GM19023 (cell line): ENCODE results near the gene SLC7A6OS.

Experiments used
- ATAC-seq: cut with Tn5 transposase; IDR thresholded peaks from one replicate; pipeline ENCODE4 v1.9.1; 2021; ENCODE audit warnings: mild to moderate bottlenecking, moderate library complexity; ENCODE audit not compliant: unreplicated experiment

Gene SLC7A6OS

DNA sequence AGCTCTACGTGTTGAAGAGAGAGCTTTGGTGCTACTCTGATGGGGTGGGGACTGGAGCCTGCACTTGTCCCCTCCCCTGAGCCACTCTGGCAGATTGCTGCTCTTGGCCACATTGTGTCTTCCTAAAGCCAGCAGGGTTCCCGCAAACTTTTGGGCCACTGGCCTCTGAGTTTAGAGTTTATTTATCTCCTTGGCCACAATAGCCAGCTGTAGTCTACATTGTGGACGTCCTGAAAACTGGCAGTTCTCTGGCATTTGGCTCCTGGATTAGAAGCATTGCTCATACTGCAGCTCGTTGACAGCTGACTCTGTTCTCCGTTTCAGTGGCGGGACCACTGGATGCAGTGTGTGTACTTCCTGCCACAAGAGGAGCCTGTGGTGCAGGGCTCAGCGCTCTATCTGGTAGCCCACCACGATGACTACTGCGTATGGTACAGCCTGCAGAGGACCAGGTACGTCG lies 34.6 kb upstream of the SLC7A6OS start:
- no peak for ATAC-seq

DNA sequence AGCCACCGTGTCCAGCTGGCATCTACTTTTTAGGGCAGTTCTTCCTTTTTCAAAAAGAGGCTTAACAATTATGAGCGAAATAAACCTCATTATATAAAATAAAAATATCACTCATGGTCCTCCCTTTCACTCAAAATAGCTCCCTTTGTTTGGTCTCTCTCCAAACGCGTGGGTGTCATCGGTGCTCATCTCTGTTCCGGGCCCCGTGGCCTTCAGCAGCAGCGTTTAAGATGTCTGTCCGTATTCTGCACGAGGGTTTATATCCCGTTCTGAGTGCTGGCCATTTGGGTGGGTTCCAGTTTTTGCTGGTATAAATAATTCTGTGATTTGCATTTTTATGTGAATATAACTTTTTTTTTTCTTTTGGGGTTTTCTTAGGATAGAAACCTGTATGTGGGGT lies 33.5 kb upstream of the SLC7A6OS start:
- no peak for ATAC-seq

DNA sequence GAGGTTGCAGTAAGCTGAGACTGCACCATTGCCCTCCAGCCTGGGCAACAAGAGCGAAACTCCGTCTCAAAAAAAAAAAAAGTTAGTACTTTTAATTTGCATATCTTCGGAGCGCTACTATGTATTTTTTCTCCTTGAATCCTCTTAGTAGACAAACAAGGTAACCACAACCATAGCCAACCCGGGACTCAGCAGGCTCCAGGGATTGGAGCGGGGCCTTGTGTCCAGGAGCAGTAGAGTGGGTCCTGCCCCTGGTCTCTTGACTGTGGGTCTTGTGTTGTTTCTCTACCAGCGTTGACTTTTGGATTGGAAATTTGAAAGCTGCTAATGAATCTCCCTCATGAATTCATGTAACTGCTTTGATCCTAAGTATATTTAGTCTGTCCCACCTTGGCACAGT lies 32.4 kb upstream of the SLC7A6OS start:
- ATAC-seq: no peak

DNA sequence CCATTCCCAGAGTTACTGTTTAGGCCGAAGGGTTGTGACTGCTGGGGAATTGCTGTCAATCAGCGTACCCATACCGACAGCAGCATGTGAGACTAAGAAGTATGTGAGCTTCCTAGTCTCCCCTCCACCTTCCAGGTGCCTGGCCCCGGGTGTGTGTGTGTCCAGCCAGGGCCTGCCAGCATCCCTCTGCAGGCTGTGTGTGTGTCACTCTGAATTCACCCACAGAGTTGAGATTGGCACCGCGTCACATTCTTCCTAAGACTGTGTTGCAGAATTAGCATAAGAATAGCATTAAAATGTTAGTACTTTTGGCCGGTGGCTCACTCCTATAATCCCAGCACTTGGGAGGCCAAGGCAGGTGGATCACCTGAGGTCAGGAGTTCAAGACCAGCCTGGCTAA lies 31.9 kb upstream of the SLC7A6OS start:
- ATAC-seq: no peak

DNA sequence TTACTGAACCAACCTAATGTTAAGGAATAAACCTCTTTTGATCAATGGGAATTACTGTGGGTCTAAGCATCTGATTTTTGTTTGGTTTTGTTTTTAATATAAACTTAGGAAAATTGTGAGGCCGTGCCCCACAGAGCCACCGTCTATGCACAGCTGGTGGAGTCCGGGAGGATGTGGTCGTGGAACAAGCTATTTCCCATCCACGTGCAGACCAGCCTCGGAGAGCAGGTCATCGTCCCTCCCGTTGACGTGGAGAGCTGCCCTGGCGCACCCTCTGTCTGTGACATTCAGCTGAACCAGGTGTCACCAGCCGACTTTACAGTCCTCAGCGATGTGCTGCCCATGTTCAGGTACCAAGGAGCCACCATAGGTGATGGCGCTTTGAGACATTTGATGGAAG lies 28.5 kb upstream of the SLC7A6OS start:
- no peak for ATAC-seq

DNA sequence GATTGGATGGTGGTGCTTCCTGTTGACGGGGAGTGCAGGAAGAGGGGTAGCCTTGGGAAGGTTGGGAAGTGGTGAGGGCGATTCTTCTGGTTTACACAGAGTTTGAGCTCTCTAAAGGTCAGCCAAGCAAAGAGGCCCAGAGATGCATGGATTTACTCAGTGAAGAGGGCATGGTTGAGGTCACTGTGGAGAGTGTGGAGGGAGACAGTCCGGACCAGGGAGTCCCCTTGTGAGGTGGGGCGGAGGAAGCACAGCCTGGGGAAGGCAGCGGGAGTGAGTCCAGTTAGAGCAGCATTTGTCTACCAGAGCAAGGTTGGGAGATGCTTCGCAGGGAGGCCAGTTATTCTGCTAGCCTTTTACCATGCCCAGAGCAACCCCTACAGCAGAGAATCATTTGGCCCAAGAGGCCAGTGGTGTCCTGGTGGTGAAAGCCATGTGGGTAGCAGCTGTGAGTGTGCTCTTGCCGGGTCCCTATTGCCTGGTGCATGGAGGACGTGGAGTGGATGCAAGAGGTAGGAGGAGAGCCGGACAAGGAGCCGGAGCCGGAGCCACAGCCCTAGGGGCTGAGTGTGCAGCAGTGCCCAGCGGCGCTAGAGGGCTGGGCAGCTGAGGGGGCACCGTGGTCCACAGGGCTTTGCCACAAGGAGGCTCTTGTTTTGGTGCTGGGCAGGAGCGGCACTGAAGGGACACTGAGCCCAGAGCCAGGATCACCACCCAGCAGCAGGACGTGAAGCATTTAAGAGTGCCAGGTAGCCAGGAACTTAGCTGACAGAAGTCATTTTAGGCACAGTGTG lies 27.8 kb upstream of the SLC7A6OS start:
- ATAC-seq: no peak

DNA sequence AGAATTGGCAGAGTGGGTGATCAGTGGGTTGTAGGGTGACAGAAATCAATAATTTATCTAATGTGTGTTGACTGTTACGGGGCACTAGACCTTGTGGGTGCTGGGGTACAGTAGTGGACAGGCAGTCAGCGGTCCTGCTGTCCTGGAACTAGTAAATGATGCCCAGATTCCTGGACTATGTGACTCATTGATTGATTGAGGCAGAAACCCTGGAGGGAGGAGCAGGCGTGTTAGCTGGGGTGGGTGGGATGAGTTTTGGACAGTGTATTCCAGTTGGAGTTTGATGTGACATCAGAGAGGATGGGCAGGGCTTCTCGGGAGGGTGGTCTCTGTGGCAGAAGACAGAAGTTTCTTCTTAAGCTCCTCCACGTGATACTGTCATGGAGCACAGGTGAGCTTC lies 24.4 kb upstream of the SLC7A6OS start:
- ATAC-seq: no peak

DNA sequence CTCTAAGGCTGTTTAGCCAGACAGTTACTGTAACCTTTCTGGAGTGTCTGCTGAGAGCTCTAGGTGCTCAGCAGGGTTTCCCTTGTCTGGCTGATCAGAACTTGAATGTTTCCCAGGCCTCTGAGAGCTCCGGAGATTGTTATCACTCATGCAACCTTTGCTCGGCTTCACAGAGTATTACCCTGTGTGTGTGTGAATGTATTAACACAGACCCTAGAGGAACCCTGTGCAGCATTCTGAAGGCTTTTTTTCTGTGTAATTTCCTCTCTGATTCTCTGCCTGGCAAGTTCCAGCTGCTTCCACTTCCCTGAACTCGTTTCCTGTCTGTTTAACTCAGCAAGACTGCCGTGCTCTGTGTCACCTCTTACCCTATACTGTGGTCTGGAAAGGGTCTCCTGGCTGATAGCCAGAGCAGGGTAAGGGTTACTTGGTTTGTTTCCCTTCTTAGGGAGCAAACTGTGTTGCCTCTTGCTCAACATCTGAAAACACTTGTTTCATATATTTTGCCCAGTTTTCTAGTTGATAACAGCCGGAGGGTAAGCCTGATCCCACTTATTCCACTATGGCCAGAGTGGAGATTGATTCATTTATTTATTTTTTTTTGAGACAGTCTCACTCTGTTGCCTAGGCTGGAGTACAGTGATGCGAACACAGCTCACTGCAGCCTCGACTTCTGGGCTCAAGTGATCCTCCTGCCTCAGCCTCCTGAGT lies 21.8 kb upstream of the SLC7A6OS start:
- ATAC-seq: no peak

DNA sequence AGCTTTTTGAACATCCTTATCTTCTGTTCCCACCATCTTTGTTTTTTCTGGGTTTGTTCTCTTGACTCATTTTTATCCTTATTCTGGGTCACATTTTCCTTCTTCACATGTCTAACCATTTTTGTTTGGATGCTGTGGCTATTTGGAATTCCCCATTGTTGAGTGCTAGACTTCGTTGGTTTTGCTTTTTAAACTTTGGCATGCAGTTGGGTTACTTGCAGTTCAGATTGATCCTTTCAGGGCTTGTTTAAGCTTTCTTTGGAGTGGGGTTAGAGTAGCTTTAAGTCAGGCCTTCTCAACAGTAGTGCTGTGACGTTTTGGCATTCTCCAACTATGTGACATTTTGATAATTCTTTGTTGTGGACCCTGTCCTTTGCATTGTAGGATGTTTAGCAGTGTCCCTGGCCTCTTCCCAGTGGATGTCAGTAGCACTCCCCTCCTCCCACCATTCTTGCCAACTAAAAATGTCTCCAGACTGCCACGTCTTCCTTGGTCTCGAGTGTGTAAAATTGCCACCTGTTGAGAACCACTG lies 21.2 kb upstream of the SLC7A6OS start:
- ATAC-seq: no peak

DNA sequence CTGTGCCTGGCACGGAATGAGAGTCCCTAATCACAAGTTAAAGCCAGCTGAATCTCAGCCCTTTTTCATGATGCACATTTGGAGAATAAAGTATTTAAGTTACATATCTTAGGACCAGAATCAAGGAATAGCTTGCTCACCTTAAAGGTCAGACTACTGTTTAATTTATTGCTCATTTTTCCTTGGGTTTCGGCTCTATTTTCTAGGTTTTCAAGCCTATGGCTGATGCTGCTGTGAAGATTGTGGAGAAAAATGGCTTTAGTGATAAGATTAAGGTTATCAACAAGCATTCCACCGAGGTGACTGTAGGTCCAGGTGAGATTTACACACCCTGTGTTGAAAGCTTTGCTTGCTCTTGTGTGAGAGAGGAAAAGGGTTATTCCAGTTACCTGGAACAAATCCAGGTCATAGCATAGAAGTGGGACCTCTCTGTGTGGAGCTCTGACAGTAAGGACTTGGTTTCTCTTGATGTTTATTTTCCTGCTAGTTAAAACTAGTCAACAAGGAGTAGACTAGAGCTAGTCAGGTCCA lies 18.2 kb upstream of the SLC7A6OS start:
- no peak for ATAC-seq

DNA sequence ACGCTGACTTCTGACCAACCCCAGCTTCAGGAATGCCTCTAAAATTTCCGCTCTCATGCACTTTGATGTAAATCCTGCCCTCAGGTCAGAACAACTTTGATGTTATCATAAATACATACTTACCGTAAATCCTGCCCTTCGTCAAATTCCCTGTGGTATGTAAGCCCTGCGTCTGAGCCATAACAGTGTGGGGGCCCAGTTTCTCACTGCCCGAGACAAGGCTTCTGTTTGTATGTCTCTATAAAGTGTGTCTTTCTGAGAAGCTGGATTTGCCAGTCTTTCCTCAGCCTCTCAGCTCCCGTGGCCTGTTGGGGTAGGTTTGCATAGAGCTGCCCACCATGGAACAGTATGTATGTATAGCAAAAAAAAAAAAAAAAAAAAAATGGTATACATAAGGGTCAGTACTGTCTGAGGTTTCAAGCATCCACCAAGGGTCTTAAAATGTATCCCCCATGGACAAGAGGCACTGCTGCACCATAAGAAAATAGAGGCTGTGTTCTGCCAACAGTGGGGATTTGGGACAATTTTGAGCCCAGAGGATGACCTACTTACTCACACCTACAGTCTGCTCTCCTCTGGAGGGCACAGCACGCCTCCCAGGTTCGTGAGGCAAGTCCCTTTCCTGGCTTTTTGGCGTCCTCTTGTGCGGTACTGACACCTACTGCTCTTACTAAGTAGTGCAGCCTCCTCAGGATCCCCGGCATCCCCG lies 17.6 kb upstream of the SLC7A6OS start:
- peak; percentile 81 for ATAC-seq

DNA sequence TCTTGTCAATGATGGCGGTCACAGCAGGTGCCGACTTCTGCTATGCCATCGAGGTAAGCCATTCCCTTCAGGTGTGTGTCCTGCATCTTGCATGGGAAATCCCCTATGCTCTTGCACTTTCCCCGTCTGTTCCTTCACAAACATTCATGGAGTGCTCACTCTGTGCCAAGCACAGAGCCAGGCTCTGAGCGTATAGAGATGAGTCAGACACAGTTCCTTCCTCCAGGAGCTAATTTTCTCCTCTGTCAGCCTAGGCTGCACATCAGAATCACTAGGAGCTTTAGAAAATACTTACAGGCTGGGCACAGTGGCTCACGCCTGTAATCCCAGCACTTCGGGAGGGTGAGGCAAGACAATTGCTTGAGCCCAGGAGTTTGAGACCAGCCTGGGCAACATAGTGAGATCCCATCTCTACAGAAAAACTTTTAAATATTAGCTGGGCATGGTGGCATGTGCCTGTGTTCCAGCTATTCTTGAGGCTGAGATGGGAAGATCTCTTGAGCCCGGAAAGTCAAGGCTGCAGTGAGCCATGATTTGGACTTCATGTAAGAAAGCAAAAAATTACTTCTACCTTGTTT lies 14.1 kb upstream of the SLC7A6OS start:
- no peak for ATAC-seq

DNA sequence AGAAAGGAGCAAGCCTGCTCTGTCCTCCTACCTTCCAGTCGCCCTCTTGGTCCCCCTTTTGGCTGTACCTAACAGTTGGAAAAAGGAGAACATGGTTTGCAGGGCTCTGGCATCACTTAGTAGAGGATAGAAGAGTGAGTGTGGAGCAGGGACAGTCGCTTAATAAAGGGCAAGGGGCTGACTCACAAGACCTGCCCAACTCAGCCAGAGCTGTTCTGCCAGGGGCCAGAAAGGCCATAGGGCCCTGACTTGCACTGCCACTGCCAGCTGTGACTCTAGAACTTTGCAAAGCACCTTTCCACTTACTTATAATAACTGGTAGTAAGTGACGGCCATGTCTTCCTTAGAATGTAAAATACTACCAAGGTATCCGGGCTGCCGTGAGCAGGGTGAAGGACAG lies 13.6 kb upstream of the SLC7A6OS start:
- no peak for ATAC-seq

DNA sequence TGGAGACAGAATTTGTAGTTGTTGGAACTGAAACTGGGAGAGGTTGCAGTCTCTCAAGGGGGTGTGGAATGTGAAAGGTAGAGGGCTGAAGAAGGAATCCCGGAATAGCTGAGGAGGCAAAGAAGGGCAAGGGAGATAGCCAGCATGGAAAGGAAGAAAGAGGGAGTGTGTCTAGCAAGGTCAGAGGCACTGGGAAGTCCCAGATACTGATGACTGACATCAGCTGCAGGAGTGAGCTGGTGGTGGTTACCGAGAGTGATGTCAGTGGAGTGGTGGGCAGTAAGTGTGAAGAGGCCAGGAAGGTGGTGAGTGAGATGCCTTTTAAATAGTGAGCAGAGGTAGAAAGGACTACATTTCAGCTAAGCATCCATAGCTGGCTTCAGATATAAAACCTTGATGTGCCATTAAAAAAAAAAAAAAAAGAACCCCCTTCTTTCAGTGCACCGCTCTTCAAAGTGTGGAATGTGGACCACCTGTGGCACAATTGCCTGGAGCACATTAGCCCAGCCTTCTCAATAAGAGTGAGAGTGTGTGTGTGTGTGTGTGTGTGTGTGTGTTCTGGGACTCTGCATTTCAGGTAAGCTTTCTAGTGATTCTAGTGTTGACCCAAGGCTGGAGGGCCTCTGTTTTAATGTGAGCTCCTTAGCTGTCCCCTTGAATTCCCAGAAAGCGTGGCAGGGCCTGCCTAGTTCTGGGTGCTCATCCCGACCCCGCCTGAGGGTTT lies 8.6 kb upstream of the SLC7A6OS start:
- ATAC-seq: no peak

DNA sequence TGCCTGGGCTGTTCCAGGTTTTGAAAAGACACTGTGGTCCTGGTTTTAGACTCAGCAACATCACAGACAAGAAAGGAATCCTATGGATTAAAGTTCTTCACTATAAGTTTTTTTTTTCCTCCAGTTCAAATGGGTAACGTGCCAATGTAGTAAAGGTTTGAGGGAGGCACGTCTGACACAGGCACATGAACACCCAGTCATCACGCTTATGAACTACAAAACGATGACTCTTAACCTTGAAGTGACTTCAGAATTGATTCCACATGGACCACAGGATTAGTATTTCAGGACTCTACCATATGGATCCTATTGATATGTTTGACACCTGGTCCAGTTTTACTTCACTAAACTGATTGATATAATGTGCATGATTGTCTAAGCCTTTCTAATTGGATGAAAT lies 2.4 kb upstream of the SLC7A6OS start:
- ATAC-seq: no peak

DNA sequence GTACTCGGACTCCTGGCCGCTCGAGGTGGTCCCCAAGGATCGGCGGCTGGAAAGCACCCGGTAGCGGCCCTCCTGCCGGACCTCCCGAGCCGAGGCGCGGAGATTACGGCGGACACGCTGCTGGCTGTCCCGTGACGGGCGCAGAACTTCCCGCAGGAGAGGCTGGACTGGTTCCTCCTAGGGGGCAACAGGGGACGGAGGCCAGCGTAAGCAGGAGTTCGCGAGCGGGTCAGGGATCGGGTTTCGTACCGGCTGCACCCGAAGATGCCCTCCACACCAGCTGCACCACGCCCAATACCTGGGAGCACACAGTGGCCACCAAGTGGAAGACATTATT lies 341 bp downstream of the SLC7A6OS start:
- peak; percentile 31 for ATAC-seq

DNA sequence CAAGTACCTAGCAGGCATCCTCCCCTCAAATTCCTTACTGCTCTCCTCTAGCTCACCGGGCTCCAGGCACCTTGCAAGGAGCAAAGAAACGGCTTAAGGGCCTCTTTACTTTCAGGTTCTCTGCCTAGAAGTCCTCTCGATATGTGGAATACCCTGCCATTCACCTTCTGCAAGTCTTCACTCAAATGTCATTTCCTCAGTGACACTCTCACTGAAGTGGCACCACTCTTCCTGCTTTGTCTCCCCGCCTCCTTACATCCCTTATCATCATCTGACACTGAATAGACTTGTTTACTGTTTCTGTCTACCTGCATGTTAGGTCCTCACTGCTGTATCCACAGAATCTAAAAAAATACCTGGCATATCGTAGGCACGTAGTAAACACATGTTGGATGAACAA lies 947 bp downstream of the SLC7A6OS start:
- ATAC-seq: no peak

DNA sequence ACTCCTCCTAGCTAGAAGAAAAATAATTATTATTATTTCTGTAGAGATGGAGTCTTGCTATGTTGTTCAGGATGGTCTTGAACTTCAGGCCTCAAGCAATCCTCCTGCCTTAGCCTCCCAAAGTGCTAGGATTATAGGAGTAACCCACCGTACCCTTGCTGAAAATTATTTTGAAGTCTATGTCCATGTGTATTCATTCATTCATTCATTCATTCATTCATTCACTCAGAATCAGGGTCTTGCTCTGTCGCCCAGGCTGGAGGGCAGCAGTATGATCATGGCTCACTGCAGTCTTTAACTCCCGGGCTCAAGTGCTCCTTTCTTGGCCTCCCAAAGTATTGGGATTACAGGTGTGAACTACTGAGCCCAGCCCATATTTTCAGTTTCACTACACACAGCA lies 4.1 kb downstream of the SLC7A6OS start:
- no peak for ATAC-seq

DNA sequence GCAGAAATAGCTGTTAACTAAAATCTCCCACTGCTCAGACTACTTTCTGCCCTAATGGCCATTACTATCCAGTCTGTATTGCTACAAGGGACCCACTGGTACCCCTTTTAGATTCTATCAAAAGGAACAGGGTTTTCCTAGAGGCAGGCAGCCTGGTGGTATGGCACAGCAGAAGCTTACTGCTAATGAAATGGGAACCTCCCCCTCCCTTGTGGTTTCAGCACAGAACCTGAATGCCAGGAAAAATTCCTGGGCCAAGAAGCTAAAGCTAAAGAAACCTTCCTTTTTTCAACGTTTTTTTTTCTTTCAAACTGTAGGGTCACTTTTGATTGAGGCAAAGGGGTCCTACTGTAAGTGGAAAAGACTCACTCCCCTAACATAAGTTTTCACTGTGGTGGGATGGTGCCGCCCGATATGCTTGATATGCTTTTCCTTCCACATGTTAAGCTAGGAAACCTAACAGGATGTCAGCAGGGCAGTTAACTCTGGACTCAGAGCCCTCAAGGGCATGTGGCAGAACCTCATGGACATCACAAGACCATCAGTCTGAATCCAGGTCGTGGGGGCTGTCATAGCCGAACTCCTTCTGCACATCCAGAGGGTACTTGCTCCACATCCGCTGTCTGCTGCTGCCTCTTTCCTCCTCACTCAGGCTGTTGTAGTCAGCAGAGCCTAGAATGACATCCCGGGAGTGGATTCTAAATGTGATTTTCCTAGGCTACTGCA lies 9.8 kb downstream of the SLC7A6OS start:
- ATAC-seq: no peak
